ENCODE data around the gene TMA7B. TPM values are rescaled to one million over a fixed set of nuclear protein-coding genes. Genes with fewer than 3 reads are reported as not detected.
A peak's percentile ranks its signal among the peaks of the same experiment; 100 is the strongest.

The TMA7B gene
- total RNA-seq, 1 donor from 2014 or later = not detected

GRCh38 chr22:39997939-39998726 lies 37.9 kb downstream of the TMA7B start:
- TF ChIP-seq CTCF (conservative IDR thresholded peaks at IDR 0.05) = no peak
- H3K27ac Mint-ChIP-seq = peak overlapping the region; percentile 94
- peak overlapping the region; percentile 84 for H3K4me3 Mint-ChIP-seq
- H3K4me1 Mint-ChIP-seq (ENCODE audit: unreplicated experiment) = peaks cover 70% of the 10 kb centered on the region
- peaks cover 24% of the 10 kb centered on the region for H3K27me3 Mint-ChIP-seq
- H3K36me3 Mint-ChIP-seq = no peaks in the 10 kb centered on the region
- DNase-seq (ENCODE audit: extremely low spot score, unreplicated experiment) = no peak
- no peaks in the 10 kb centered on the region for H3K9me3 Mint-ChIP-seq

- no peaks in the 10 kb centered on the region for H3K9me3 Mint-ChIP-seq
- peaks cover 15% of the 10 kb centered on the region for H3K27me3 Mint-ChIP-seq
- no peak for TF ChIP-seq CTCF (conservative IDR thresholded peaks at IDR 0.05)
- peaks cover 65% of the 10 kb centered on the region for H3K4me1 Mint-ChIP-seq (ENCODE audit: unreplicated experiment)
- peak overlapping the region; percentile 94 for H3K27ac Mint-ChIP-seq
- H3K4me3 Mint-ChIP-seq = peak overlapping the region; percentile 74
- H3K36me3 Mint-ChIP-seq = no peaks in the 10 kb centered on the region
- no peak for DNase-seq (ENCODE audit: extremely low spot score, unreplicated experiment)
Measured at GRCh38 chr22:39999144-39999757, 39.1 kb downstream of the TMA7B start.

GRCh38 chr22:40000171-40000570 lies 40.0 kb downstream of the TMA7B start:
- no peak for TF ChIP-seq CTCF (conservative IDR thresholded peaks at IDR 0.05)
- no peak overlapping the region for H3K27ac Mint-ChIP-seq
- peaks cover 70% of the 10 kb centered on the region for H3K4me1 Mint-ChIP-seq (ENCODE audit: unreplicated experiment)
- H3K4me3 Mint-ChIP-seq = peak overlapping the region; percentile 68
- no peaks in the 10 kb centered on the region for H3K9me3 Mint-ChIP-seq
- DNase-seq (ENCODE audit: extremely low spot score, unreplicated experiment) = no peak
- peaks cover 14% of the 10 kb centered on the region for H3K27me3 Mint-ChIP-seq
- H3K36me3 Mint-ChIP-seq = no peaks in the 10 kb centered on the region

- Mint-ChIP-seq H3K9me3 (no peaks in the 10 kb centered on the region), H3K27me3 (peaks cover 9% of the 10 kb centered on the region), H3K4me3 (peak overlapping the region; percentile 47), H3K4me1 (ENCODE audit: unreplicated experiment) (peaks cover 74% of the 10 kb centered on the region), H3K36me3 (no peaks in the 10 kb centered on the region), H3K27ac (peak overlapping the region; percentile 28)
- no peak for TF ChIP-seq CTCF (conservative IDR thresholded peaks at IDR 0.05)
- DNase-seq (ENCODE audit: extremely low spot score, unreplicated experiment) = no peak
Measured at GRCh38 chr22:40001106-40001505, 40.9 kb downstream of the TMA7B start.

GRCh38 chr22:40001800-40002577 lies 41.8 kb downstream of the TMA7B start:
- TF ChIP-seq CTCF (conservative IDR thresholded peaks at IDR 0.05) = no peak
- no peak for DNase-seq (ENCODE audit: extremely low spot score, unreplicated experiment)
- Mint-ChIP-seq H3K27me3 (peaks cover 5% of the 10 kb centered on the region), H3K4me3 (peak overlapping the region; percentile 74), H3K4me1 (ENCODE audit: unreplicated experiment) (peaks cover 73% of the 10 kb centered on the region), H3K27ac (peak overlapping the region; percentile 28), H3K36me3 (no peaks in the 10 kb centered on the region), H3K9me3 (no peaks in the 10 kb centered on the region)
